Esophagus squamous epithelium (tissue), 4 donors: ENCODE measurements around the gene ADAP1.

ENCODE experiments used
- CTCF ChIP-seq, 6 experiments: fragments of 450-650 bp in 4 of 6; fragments of 200-600 bp in 2 of 6; sonication (generic) in 2 of 6; IDR thresholded peaks; one replicate each; pipeline ENCODE4 v1.5.1; 2016 to 2019; ENCODE audit warnings: antibody characterized with exemption in 6 of 6, mild to moderate bottlenecking in 4 of 6, moderate library complexity in 4 of 6
- POLR2A ChIP-seq, 4 donors: fragments of 450-650 bp; IDR thresholded peaks; one replicate each; pipeline ENCODE4 v1.6.1; 2017; ENCODE audit warnings: antibody characterized with exemption in 4 of 4, mild to moderate bottlenecking in 4 of 4, moderate library complexity in 3 of 4

- no peak for TF ChIP-seq CTCF (IDR thresholded peaks at IDR 0.05)
- no peak for TF ChIP-seq POLR2A (IDR thresholded peaks at IDR 0.05)
Observed at GRCh38 chr7:939843-940242, 14.6 kb downstream of the ADAP1 start.
